ENCODE measurements around the gene KLK13. TPM values are rescaled to one million over a fixed set of nuclear protein-coding genes. Genes with fewer than 3 reads are reported as not detected.

Gene KLK13
- total and polyA plus RNA-seq, 12 donors: 0.11 to 0.47 TPM; not detected in 10

GRCh38 chr19:51022526-51022925 is 42.4 kb downstream of the KLK13 start:
- no peak for DNase-seq
- intact Hi-C loops (cut with DNase I): loop anchor here in 1 of 2 donors (10.0 kb wide), 1 partner anchor 152 kb away; no protein-coding TSS in a partner anchor
- H3K27ac ChIP-seq: no peak overlapping the region
- H3K4me3 ChIP-seq: no peak overlapping the region
- 61 to 70% (median 63%) methylated on average over 14 of the region's 14 CpGs for WGBS, 4 donors
- H3K36me3 ChIP-seq (replicated peaks in 1 of 2): no peaks in the 10 kb centered on the region
- no peaks in the 10 kb centered on the region for H3K9me3 ChIP-seq (replicated peaks in 1 of 3)
- peaks cover 25% of the 10 kb centered on the region for H3K27me3 ChIP-seq
- H3K4me1 ChIP-seq (replicated peaks in 1 of 2): peaks cover 0 to 8% of the 10 kb centered on the region in 2 donors
- TF ChIP-seq, protein P1, sequence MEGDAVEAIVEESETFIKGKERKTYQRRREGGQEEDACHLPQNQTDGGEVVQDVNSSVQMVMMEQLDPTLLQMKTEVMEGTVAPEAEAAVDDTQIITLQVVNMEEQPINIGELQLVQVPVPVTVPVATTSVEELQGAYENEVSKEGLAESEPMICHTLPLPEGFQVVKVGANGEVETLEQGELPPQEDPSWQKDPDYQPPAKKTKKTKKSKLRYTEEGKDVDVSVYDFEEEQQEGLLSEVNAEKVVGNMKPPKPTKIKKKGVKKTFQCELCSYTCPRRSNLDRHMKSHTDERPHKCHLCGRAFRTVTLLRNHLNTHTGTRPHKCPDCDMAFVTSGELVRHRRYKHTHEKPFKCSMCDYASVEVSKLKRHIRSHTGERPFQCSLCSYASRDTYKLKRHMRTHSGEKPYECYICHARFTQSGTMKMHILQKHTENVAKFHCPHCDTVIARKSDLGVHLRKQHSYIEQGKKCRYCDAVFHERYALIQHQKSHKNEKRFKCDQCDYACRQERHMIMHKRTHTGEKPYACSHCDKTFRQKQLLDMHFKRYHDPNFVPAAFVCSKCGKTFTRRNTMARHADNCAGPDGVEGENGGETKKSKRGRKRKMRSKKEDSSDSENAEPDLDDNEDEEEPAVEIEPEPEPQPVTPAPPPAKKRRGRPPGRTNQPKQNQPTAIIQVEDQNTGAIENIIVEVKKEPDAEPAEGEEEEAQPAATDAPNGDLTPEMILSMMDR (IDR thresholded peaks at IDR 0.05): no peak
- TF ChIP-seq POLR2A (IDR thresholded peaks at IDR 0.05): no peak

- no peak overlapping the region for H3K27ac ChIP-seq
- no peaks in the 10 kb centered on the region for H3K9me3 ChIP-seq (replicated peaks in 1 of 3)
- TF ChIP-seq POLR2A (IDR thresholded peaks at IDR 0.05): no peak
- TF ChIP-seq, protein P1 (IDR thresholded peaks at IDR 0.05): peak; percentile 63 to 70 (median 64)
- no peaks in the 10 kb centered on the region for H3K36me3 ChIP-seq (replicated peaks in 1 of 2)
- H3K27me3 ChIP-seq: peaks cover 31% of the 10 kb centered on the region
- no peak overlapping the region for H3K4me3 ChIP-seq
- peaks cover 0 to 8% of the 10 kb centered on the region in 2 donors for H3K4me1 ChIP-seq (replicated peaks in 1 of 2)
- intact Hi-C loops (cut with DNase I): loop anchor here in 1 of 2 donors (10.0 kb wide), 1 partner anchor 154 kb away; no protein-coding TSS in a partner anchor
- peak in 3 of 7 donors; percentile 28 to 61 (median 51) for DNase-seq
- 26 to 37% (median 34%) methylated on average over 7 of the region's 7 CpGs for WGBS, 4 donors
Observed at GRCh38 chr19:51020988-51021651, 43.8 kb downstream of the KLK13 start.

DNA sequence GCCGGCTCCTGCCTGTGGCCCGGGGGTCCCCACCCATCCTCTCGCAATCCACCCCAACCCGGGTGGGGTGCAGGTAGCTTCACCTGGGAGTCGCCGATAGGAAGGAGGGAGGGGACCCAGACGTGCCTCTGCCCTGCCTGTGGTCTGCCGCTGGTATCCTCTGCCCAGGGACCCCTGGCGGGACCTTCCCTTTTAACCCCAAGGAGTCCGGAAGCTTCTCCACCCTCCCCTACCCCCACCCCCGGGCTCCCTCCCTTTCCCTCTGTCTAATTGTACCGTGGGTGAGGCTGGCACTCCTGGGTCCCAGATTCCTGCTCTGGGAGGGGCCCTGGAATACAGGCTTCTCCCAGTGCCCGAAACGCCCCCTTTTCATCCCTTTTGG is 45.4 kb downstream of the KLK13 start, which contains the start of gene KLK10:
Gene KLK10, minus strand, starts transcription at position 166 of the 382 bp plus-strand sequence. CDS start 579 bp downstream, outside the sequence.
- Histone ChIP-seq H3K36me3 (replicated peaks in 1 of 2) (no peaks in the 10 kb centered on the region), H3K4me3 (peak within 1 kb of the TSS in 1 of 4 donors; percentile 16), H3K9me3 (replicated peaks in 1 of 3) (no peaks in the 10 kb centered on the region), H3K27ac (no peak within 1 kb of the TSS), H3K4me1 (replicated peaks in 1 of 2) (peaks cover 0 to 8% of the 10 kb centered on the region in 2 donors), H3K27me3 (peaks cover 43% of the 10 kb centered on the region)
- 4 to 20% (median 6%) methylated on average over 7 to 14 of the region's 14 CpGs for WGBS, 4 donors
- TF ChIP-seq POLR2A (IDR thresholded peaks at IDR 0.05): no peak
- TF ChIP-seq, protein P1 (IDR thresholded peaks at IDR 0.05): no peak
- DNase-seq: no peak
- intact Hi-C loops (cut with DNase I): loop anchor here (2.0 to 10.0 kb wide), 2 partner anchors 75 to 77 kb away; no protein-coding TSS in a partner anchor

- peaks cover 41% of the 10 kb centered on the region for H3K27me3 ChIP-seq
- no peak overlapping the region for H3K27ac ChIP-seq
- peaks cover 0 to 8% of the 10 kb centered on the region in 2 donors for H3K4me1 ChIP-seq (replicated peaks in 1 of 2)
- no peaks in the 10 kb centered on the region for H3K36me3 ChIP-seq (replicated peaks in 1 of 2)
- TF ChIP-seq POLR2A (IDR thresholded peaks at IDR 0.05): no peak
- TF ChIP-seq, protein P1 (IDR thresholded peaks at IDR 0.05): no peak
- 1 to 6% (median 1%) methylated on average over 19 to 68 of the region's 68 CpGs for WGBS, 4 donors
- intact Hi-C loops (cut with DNase I): loop anchor here (2.0 to 10.0 kb wide), 2 partner anchors 76 to 78 kb away; no protein-coding TSS in a partner anchor
- H3K4me3 ChIP-seq: peak overlapping the region in 1 of 4 donors; percentile 16
- H3K9me3 ChIP-seq (replicated peaks in 1 of 3): no peaks in the 10 kb centered on the region
- no peak for DNase-seq
Observed at GRCh38 chr19:51018745-51019543, 45.9 kb downstream of the KLK13 start.
